Astrocyte (in vitro differentiated cells and primary cell): ENCODE results near the gene EID3. TPM values are rescaled to one million over a fixed set of nuclear protein-coding genes. Genes with fewer than 3 reads are reported as not detected.

ENCODE experiments used
- DNase-seq: peaks from one replicate; pipeline ENCODE4 v3.0.0-alpha.2; 2010; ENCODE audit warnings: low read depth
- FAIRE-seq: peaks from 2 replicates; lab custom pipeline; 2011; peaks lifted over from hg19 to GRCh38; lab: Jason Lieb, UNC
- H2AFZ ChIP-seq: 2 replicates; pipeline ENCODE4 v1.6.0; 2012; ENCODE audit warnings: low read depth, low read length, inconsistent platforms
- H3K27ac ChIP-seq: 2 replicates; pipeline ENCODE4 v1.5.1; 2011; ENCODE audit warnings: low read depth, low read length, inconsistent platforms
- H3K27me3 ChIP-seq: 2 replicates; pipeline ENCODE4 v1.6.0; 2011; ENCODE audit warnings: low read length, inconsistent platforms; ENCODE audit not compliant: insufficient read depth
- H3K36me3 ChIP-seq: 2 replicates; pipeline ENCODE4 v1.5.1; 2011; ENCODE audit warnings: low read length, inconsistent platforms; ENCODE audit not compliant: insufficient read depth
- H3K4me1 ChIP-seq: 2 replicates; pipeline ENCODE4 v1.5.1; 2011; ENCODE audit warnings: low read length, inconsistent platforms; ENCODE audit not compliant: insufficient read depth
- H3K4me2 ChIP-seq: 2 replicates; pipeline ENCODE4 v1.6.0; 2012; ENCODE audit warnings: low read length, inconsistent platforms
- H3K4me3 ChIP-seq: 2 replicates; pipeline ENCODE4 v1.5.1; 2011; ENCODE audit warnings: low read depth, mild to moderate bottlenecking, low read length, inconsistent platforms; ENCODE audit not compliant: insufficient read depth
- H3K79me2 ChIP-seq: 2 replicates; pipeline ENCODE4 v1.6.0; 2012; ENCODE audit warnings: mild to moderate bottlenecking, low read length, inconsistent platforms; ENCODE audit not compliant: insufficient read depth
- H3K9ac ChIP-seq: 2 replicates; pipeline ENCODE4 v1.6.0; 2012; ENCODE audit warnings: mild to moderate bottlenecking, low read length, inconsistent platforms
- H3K9me3 ChIP-seq: 2 replicates; pipeline ENCODE4 v1.5.1; 2012; ENCODE audit warnings: low read depth, mild to moderate bottlenecking, low read length, inconsistent platforms; ENCODE audit not compliant: insufficient read depth
- H4K20me1 ChIP-seq: 2 replicates; pipeline ENCODE4 v1.6.0; 2012; ENCODE audit warnings: low read length, inconsistent platforms; ENCODE audit not compliant: insufficient read depth
- H3K27ac Mint-ChIP-seq: one replicate; pipeline ENCODE4 v1.8.0; 2021; ENCODE audit warnings: mild to moderate bottlenecking, mixed read lengths; ENCODE audit not compliant: unreplicated experiment
- H3K27me3 Mint-ChIP-seq: one replicate; pipeline ENCODE4 v1.8.0; 2021; ENCODE audit warnings: low read depth, mixed read lengths; ENCODE audit not compliant: unreplicated experiment
- H3K36me3 Mint-ChIP-seq: one replicate; pipeline ENCODE4 v1.8.0; 2021; ENCODE audit warnings: low read depth, mixed read lengths; ENCODE audit not compliant: unreplicated experiment
- H3K4me1 Mint-ChIP-seq: one replicate; pipeline ENCODE4 v1.8.0; 2021; ENCODE audit warnings: low read depth, mixed read lengths; ENCODE audit not compliant: unreplicated experiment
- H3K4me3 Mint-ChIP-seq: one replicate; pipeline ENCODE4 v1.8.0; 2021; ENCODE audit warnings: mild to moderate bottlenecking, moderate library complexity, mixed read lengths; ENCODE audit not compliant: unreplicated experiment
- H3K9me3 Mint-ChIP-seq: one replicate; pipeline ENCODE4 v1.8.0; 2021; ENCODE audit warnings: mild to moderate bottlenecking, mixed read lengths; ENCODE audit not compliant: unreplicated experiment
- EZH2 ChIP-seq: IDR thresholded peaks from 2 replicates; pipeline ENCODE4 v1.6.1; 2012; ENCODE audit warnings: mild to moderate bottlenecking, low read length, inconsistent platforms; ENCODE audit not compliant: insufficient read depth
- total RNA-seq: library from RNA; stranded (reverse); gene quantifications from 2 replicates; pipeline ENCODE4 v1.2.1, GENCODE V29; 2021
- TF ChIP-seq, protein P1 (sequence below): IDR thresholded peaks from 2 replicates; pipeline ENCODE4 v1.5.1; 2011; ENCODE audit warnings: low read depth, mild to moderate bottlenecking, inconsistent platforms, low read length, moderate library complexity; ENCODE audit not compliant: insufficient read depth

Gene EID3
- total RNA-seq, 1 donor from 2014 or later, result 1.9 TPM

DNA sequence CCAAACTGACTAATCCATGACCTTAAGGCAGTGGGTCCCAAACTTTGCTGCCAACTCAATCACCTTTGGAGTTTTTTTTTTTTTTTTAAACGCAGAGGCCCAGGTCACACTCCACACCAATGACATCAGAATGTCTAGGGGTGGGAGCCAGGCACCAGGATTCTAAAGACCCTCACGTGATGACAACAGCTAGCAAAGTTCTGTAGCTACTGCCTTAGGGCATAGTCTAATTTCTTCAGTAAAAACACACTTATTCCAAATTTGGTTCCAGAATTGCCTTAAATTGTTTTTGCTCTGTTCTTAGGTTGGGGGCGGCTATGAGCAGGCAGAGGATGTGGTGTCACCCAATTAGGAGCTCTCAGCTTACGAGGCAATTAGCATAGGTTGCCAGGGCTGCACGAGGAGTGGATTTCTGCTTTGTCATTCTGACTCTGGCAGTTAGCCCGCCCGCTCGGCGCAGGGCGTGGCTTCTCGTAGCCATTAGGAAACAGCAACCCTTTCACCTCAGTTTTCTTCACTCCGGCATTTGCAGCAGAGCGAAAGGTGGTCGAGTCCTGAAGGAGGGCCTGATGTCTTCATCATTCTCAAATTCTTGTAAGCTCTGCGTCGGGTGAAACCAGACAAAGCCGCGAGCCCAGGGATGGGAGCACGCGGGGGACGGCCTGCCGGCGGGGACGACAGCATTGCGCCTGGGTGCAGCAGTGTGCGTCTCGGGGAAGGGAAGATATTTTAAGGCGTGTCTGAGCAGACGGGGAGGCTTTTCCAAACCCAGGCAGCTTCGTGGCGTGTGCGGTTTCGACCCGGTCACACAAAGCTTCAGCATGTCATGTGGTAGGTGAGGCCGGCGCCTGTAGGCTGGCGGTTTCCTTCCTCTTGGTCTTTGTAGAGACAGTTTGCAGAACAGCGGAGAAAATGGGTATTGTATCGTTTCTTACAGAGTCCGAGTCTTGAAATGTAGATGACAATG, 16.7 kb upstream of the EID3 start:
- no peak for FAIRE-seq
- peaks cover 19% of the 10 kb centered on the region for H3K4me1 Mint-ChIP-seq
- Histone ChIP-seq H3K4me1 (peaks cover 28% of the 10 kb centered on the region), H3K4me2 (peak overlapping the region; percentile 87), H4K20me1 (peaks cover 39% of the 10 kb centered on the region), H3K27me3 (no peaks in the 10 kb centered on the region), H3K27ac (peak overlapping the region; percentile 94), H2AFZ (peak overlapping the region; percentile 57), H3K79me2 (peaks cover 47% of the 10 kb centered on the region), H3K9ac (peak overlapping the region; percentile 94), H3K36me3 (peaks cover 5% of the 10 kb centered on the region), H3K9me3 (no peaks in the 10 kb centered on the region), H3K4me3 (peak overlapping the region; percentile 95)
- TF ChIP-seq, protein P1, sequence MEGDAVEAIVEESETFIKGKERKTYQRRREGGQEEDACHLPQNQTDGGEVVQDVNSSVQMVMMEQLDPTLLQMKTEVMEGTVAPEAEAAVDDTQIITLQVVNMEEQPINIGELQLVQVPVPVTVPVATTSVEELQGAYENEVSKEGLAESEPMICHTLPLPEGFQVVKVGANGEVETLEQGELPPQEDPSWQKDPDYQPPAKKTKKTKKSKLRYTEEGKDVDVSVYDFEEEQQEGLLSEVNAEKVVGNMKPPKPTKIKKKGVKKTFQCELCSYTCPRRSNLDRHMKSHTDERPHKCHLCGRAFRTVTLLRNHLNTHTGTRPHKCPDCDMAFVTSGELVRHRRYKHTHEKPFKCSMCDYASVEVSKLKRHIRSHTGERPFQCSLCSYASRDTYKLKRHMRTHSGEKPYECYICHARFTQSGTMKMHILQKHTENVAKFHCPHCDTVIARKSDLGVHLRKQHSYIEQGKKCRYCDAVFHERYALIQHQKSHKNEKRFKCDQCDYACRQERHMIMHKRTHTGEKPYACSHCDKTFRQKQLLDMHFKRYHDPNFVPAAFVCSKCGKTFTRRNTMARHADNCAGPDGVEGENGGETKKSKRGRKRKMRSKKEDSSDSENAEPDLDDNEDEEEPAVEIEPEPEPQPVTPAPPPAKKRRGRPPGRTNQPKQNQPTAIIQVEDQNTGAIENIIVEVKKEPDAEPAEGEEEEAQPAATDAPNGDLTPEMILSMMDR, result no peak
- TF ChIP-seq EZH2, result no peak
- peak overlapping the region; percentile 100 for H3K27ac Mint-ChIP-seq
- peak overlapping the region; percentile 96 for H3K4me3 Mint-ChIP-seq
- peaks cover 2% of the 10 kb centered on the region for H3K36me3 Mint-ChIP-seq
- H3K27me3 Mint-ChIP-seq, result no peaks in the 10 kb centered on the region
- no peaks in the 10 kb centered on the region for H3K9me3 Mint-ChIP-seq
- peak; percentile 93 for DNase-seq

DNA sequence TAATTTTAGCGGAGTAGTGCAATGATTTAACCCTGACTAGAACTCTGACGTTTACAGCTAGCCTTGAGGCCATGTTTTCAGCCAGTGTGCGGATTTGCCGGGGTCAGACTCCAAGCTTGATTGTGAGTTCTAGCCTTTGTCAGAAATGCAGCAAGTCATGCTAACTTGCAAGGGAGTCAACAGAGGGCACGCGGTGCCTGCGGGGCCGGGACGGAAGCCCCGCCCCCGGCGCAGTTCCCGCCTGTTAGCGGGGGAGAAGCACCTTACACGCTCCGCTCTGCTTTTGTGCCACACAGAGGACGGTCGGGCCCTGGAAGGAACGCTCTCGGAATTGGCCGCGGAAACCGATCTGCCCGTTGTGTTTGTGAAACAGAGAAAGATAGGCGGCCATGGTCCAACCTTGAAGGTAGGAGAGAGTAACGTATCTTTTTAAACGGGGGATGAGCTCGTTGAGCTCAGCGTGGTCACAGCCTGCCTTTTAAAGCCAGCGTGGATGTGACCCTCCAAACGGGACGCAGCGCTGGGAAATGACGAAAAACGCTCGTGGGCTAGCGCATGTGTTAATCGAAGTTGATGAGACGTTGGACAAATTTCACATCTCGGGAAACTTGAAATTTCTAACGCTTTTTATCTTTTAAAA, 14.8 kb upstream of the EID3 start:
- H3K4me3 Mint-ChIP-seq, result peak overlapping the region; percentile 96
- no peaks in the 10 kb centered on the region for H3K9me3 Mint-ChIP-seq
- H3K27ac Mint-ChIP-seq, result peak overlapping the region; percentile 100
- Histone ChIP-seq H3K27me3 (no peaks in the 10 kb centered on the region), H3K4me1 (peaks cover 23% of the 10 kb centered on the region), H4K20me1 (peaks cover 57% of the 10 kb centered on the region), H3K4me3 (peak overlapping the region; percentile 95), H2AFZ (no peak overlapping the region), H3K4me2 (peak overlapping the region; percentile 87), H3K36me3 (peaks cover 13% of the 10 kb centered on the region), H3K9ac (peak overlapping the region; percentile 94), H3K9me3 (no peaks in the 10 kb centered on the region), H3K79me2 (peaks cover 66% of the 10 kb centered on the region), H3K27ac (peak overlapping the region; percentile 58)
- H3K27me3 Mint-ChIP-seq, result no peaks in the 10 kb centered on the region
- H3K4me1 Mint-ChIP-seq, result peaks cover 16% of the 10 kb centered on the region
- peaks cover 3% of the 10 kb centered on the region for H3K36me3 Mint-ChIP-seq
- FAIRE-seq (no peak), DNase-seq (peak; percentile 71)
- TF ChIP-seq, protein P1, result no peak
- no peak for TF ChIP-seq EZH2
